Liver (tissue), 3 donors: ENCODE data around the gene TBC1D5.

Experiments
- GABPA ChIP-seq, 2 donors: IDR thresholded peaks in 1 of 2; conservative IDR thresholded peaks in 1 of 2; 2 replicates each; pipeline ENCODE4 v1.6.1; 2016; ENCODE audit warnings: antibody characterized with exemption in 2 of 2, mild to moderate bottlenecking in 1 of 2, moderate library complexity in 1 of 2
- YY1 ChIP-seq: IDR thresholded peaks from 2 replicates; pipeline ENCODE4 v1.6.1; 2016; ENCODE audit warnings: antibody characterized with exemption, mild to moderate bottlenecking
- TF ChIP-seq, protein P1 (sequence below): fragments of 150-350 bp; IDR thresholded peaks from 2 replicates; pipeline ENCODE4 v1.5.1; 2017; ENCODE audit warnings: improper control_type of control experiment, low read depth, low read length; ENCODE audit not compliant: missing input control
- TF ChIP-seq, protein P2 (sequence below): IDR thresholded peaks from 2 replicates; pipeline ENCODE4 v1.6.1; 2016; ENCODE audit warnings: antibody characterized with exemption
- donor health status: healthy.
- donor health status: healthy.

DNA sequence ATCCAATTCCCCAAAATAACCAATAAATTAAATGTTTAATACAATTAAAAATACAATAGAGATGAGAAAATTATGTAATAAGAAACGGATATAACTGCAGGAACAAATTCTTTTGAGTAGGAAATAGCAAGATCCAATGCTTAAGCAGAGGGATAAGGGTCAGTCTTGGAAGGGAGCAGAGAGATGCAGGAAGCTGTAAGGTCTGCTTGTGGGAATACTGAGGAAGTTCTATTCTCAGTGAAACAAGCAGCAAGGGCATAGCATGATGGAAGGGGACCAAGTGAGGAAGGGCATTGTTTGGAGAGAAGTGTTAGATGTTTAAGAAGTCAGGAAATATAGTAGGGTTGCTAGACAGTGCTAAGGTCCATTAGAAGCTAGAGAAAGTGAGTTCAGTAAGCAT lies 409.0 kb downstream of the TBC1D5 start:
- TF ChIP-seq YY1, result no peak
- TF ChIP-seq, protein P1, sequence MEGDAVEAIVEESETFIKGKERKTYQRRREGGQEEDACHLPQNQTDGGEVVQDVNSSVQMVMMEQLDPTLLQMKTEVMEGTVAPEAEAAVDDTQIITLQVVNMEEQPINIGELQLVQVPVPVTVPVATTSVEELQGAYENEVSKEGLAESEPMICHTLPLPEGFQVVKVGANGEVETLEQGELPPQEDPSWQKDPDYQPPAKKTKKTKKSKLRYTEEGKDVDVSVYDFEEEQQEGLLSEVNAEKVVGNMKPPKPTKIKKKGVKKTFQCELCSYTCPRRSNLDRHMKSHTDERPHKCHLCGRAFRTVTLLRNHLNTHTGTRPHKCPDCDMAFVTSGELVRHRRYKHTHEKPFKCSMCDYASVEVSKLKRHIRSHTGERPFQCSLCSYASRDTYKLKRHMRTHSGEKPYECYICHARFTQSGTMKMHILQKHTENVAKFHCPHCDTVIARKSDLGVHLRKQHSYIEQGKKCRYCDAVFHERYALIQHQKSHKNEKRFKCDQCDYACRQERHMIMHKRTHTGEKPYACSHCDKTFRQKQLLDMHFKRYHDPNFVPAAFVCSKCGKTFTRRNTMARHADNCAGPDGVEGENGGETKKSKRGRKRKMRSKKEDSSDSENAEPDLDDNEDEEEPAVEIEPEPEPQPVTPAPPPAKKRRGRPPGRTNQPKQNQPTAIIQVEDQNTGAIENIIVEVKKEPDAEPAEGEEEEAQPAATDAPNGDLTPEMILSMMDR, result no peak
- TF ChIP-seq, protein P2, sequence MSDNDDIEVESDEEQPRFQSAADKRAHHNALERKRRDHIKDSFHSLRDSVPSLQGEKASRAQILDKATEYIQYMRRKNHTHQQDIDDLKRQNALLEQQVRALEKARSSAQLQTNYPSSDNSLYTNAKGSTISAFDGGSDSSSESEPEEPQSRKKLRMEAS, result no peak
- TF ChIP-seq GABPA (IDR thresholded peaks at IDR 0.05 in 1 of 2, conservative IDR thresholded peaks at IDR 0.05 in 1 of 2), result no peak
